ENCODE measurements around the gene FAM222A. TPM values are rescaled to one million over a fixed set of nuclear protein-coding genes. Genes with fewer than 3 reads are reported as not detected.
A peak's percentile ranks its signal among the peaks of the same experiment; 100 is the strongest.

The FAM222A gene
- total and polyA plus RNA-seq, 2 of the 8 experiments (the other 6 are each of a cell fraction or from before 2014, with no cell fraction given), result 0.94 to 1.1 TPM

- H3K79me1 ChIP-seq (ENCODE audit: low read depth, low read length), result no peaks in the 10 kb centered on the region
- no peaks in the 10 kb centered on the region for H3K79me2 ChIP-seq (ENCODE audit: control insufficient read depth in 1 of 2, insufficient read depth in 2 of 2, low read length in 2 of 2)
- no peak overlapping the region for H2BK5ac ChIP-seq (ENCODE audit: low read depth, low read length)
- no peak overlapping the region for H3K18ac ChIP-seq (ENCODE audit: extremely low read depth, low read length)
- H2BK12ac ChIP-seq (ENCODE audit: low read depth, low read length), result no peak overlapping the region; the same call in 1 of the 2 replicates
- no peaks in the 10 kb centered on the region for H3K36me3 ChIP-seq (ENCODE audit: control insufficient read depth in 2 of 4, insufficient read depth in 4 of 4, low read length in 3 of 4)
- WGBS, 2 experiments (ENCODE audit: extremely low coverage in 1 of 2, insufficient coverage in 1 of 2, insufficient read length in 1 of 2, insufficient replicate concordance in 2 of 2, low coverage in 1 of 2, low lambda C conversion rate in 2 of 2, missing lambda C conversion rate in 1 of 2), result 84% methylated on average over 14 of the region's 14 CpGs; no CpG with 5 or more reads in 1 of the 2 experiments
- H3K14ac ChIP-seq (ENCODE audit: insufficient read length), result no peak overlapping the region
- H3K27ac ChIP-seq (ENCODE audit: low read depth, low read length), result no peak overlapping the region
- no peaks in the 10 kb centered on the region for H3K27me3 ChIP-seq (replicated peaks in 1 of 4; ENCODE audit: control insufficient read depth in 3 of 4, extremely low read depth in 1 of 4, insufficient read depth in 3 of 4, low read length in 3 of 4)
- H4K5ac ChIP-seq (ENCODE audit: insufficient read length, low read depth, low read length), result no peak overlapping the region
- no peak overlapping the region for H3K4me2 ChIP-seq (ENCODE audit: insufficient read depth in 1 of 2, low read depth in 2 of 2, low read length in 2 of 2)
- H2AK5ac ChIP-seq (ENCODE audit: low read depth, low read length), result no peak overlapping the region
- H4K20me1 ChIP-seq (replicated peaks in 1 of 2; ENCODE audit: control insufficient read depth in 1 of 2, insufficient read depth in 2 of 2, low read length in 2 of 2), result no peaks in the 10 kb centered on the region
- ChIA-PET CTCF (ENCODE audit: partially characterized antibody) (interaction anchor here (0.6 to 1.2 kb wide), 6 partner anchors 9 to 309 kb away, joined by 3 to 4 read pairs (median 4); no protein-coding TSS in a partner anchor), POLR2A (ENCODE audit: partially characterized antibody) (no interaction called here)
- no peak overlapping the region for H2BK20ac ChIP-seq (ENCODE audit: low read length)
- H3K4ac ChIP-seq (replicated peaks; ENCODE audit: insufficient read length, low read depth, low read length), result peak overlapping the region; percentile 44
- H3K4me1 ChIP-seq (replicated peaks in 1 of 4; ENCODE audit: control insufficient read depth in 3 of 4, insufficient read depth in 4 of 4, low read length in 3 of 4), result no peaks in the 10 kb centered on the region
- H3K23ac ChIP-seq (ENCODE audit: insufficient read length), result no peak overlapping the region
- no peak overlapping the region for H3K4me3 ChIP-seq (ENCODE audit: extremely low read depth in 1 of 4, insufficient read depth in 2 of 4, low read depth in 3 of 4, low read length in 4 of 4)
- H4K8ac ChIP-seq (ENCODE audit: extremely low read depth, insufficient read depth, low read length), result no peak overlapping the region
- no peak overlapping the region for H4K91ac ChIP-seq (replicated peaks; ENCODE audit: insufficient read length, low read length)
- DNase-seq (ENCODE audit: low read depth in 1 of 2, low spot score in 2 of 2) (peak in 1 of 2 experiments; percentile 39), FAIRE-seq (no peak)
- H3K9me3 ChIP-seq (ENCODE audit: insufficient read depth in 2 of 2, low read depth in 1 of 2, low read length in 1 of 2), result no peaks in the 10 kb centered on the region
- H3K9ac ChIP-seq (replicated peaks in 1 of 4; ENCODE audit: extremely low read depth in 1 of 4, low read depth in 3 of 4, low read length in 3 of 4), result peak overlapping the region in 1 of 4 experiments; percentile 13; a peak in 1 of 7 replicates
- no peak overlapping the region for H2BK120ac ChIP-seq (replicated peaks; ENCODE audit: low read depth, low read length)
- no peak overlapping the region for H2BK15ac ChIP-seq (ENCODE audit: low read length)
- H3K56ac ChIP-seq (replicated peaks; ENCODE audit: insufficient read length, low read depth, low read length), result no peak overlapping the region
- no peak overlapping the region for H2AFZ ChIP-seq (ENCODE audit: low read length)
- no peaks in the 10 kb centered on the region; the same call in 1 of the 2 replicates for H3K23me2 ChIP-seq (ENCODE audit: low read depth, low read length)
- TF ChIP-seq E2F6 (IDR thresholded peaks at IDR 0.05), result no peak
- no peak for TF ChIP-seq BRCA1 (IDR thresholded peaks at IDR 0.05; ENCODE audit: low read depth, low read length)
- TF ChIP-seq POU5F1 (IDR thresholded peaks at IDR 0.05; ENCODE audit: low read depth, low read length), result no peak
- TF ChIP-seq CEBPB (IDR thresholded peaks at IDR 0.05; ENCODE audit: low read depth, low read length), result no peak
- TF ChIP-seq CREB1 (IDR thresholded peaks at IDR 0.05), result no peak
- TF ChIP-seq BCL11A (IDR thresholded peaks at IDR 0.05; ENCODE audit: low read depth in 2 of 2, low read length in 2 of 2), result no peak
- TF ChIP-seq BACH1 (IDR thresholded peaks at IDR 0.05; ENCODE audit: low read length), result no peak
- no peak for TF ChIP-seq MAFK (IDR thresholded peaks at IDR 0.05; ENCODE audit: low read depth, low read length)
- TF ChIP-seq SAP30 (IDR thresholded peaks at IDR 0.05; ENCODE audit: insufficient read depth, insufficient replicate concordance, low read length), result no peak
- no peak for TF ChIP-seq SRF (IDR thresholded peaks at IDR 0.05; ENCODE audit: low read depth, low read length)
- no peak for TF ChIP-seq CBX5 (IDR thresholded peaks at IDR 0.05; ENCODE audit: low read depth, low read length)
- no peak for TF ChIP-seq KDM4A (IDR thresholded peaks at IDR 0.05; ENCODE audit: low read depth, low read length, severe bottlenecking)
- no peak for TF ChIP-seq TAF1 (IDR thresholded peaks at IDR 0.05; ENCODE audit: low read depth, low read length)
- no peak for TF ChIP-seq SIX5 (IDR thresholded peaks at IDR 0.05; ENCODE audit: low read depth, low read length)
Measured at GRCh38 chr12:109741970-109742703, 28.5 kb downstream of the FAM222A start.
